K562 (cell line): ENCODE measurements around the gene COL23A1. TPM values are rescaled to one million over a fixed set of nuclear protein-coding genes. Genes with fewer than 3 reads are reported as not detected.

ENCODE experiments used
- CC2D1A ChIP-seq: fragments of 450-650 bp; IDR thresholded peaks from 2 replicates; pipeline ENCODE4 v1.6.1; 2017; ENCODE audit warnings: mild to moderate bottlenecking
- CGGBP1 ChIP-seq: fragments of 250-450 bp; sonication (Bioruptor Pico); IDR thresholded peaks from 2 replicates; pipeline ENCODE4 v1.9.0; 2021; ENCODE audit warnings: mild to moderate bottlenecking
- CREB1 ChIP-seq, 2 experiments: sonication (generic) in 1 of 2; formaldehyde crosslinking in 1 of 2; IDR thresholded peaks; 2 replicates each; pipeline versions ENCODE4 v1.6.1 to v1.8.0; 2012 to 2022; ENCODE audit warnings: inconsistent platforms in 1 of 2, mild to moderate bottlenecking in 1 of 2, missing genetic modification reagents in 1 of 2, moderate library complexity in 1 of 2
- CUX1 ChIP-seq: fragments of 200-800 bp; sonication (Bioruptor generic); IDR thresholded peaks from 2 replicates; pipeline ENCODE4 v1.6.1; 2016; ENCODE audit warnings: missing genetic modification characterization, missing compliant biosample characterization
- KAT8 ChIP-seq: fragments of 450-650 bp; IDR thresholded peaks from 2 replicates; pipeline ENCODE4 v1.6.1; 2016; ENCODE audit warnings: low read depth, mild to moderate bottlenecking
- NCOA2 ChIP-seq, 2 experiments: fragments of 450-650 bp; IDR thresholded peaks; 2 replicates each; pipeline ENCODE4 v1.6.1; 2018; ENCODE audit warnings: mild to moderate bottlenecking in 2 of 2, moderate library complexity in 1 of 2; ENCODE audit not compliant: partially characterized antibody in 2 of 2
- NR2C2 ChIP-seq, 2 experiments: fragments of 200-800 bp in 1 of 2; sonication (Bioruptor generic) in 1 of 2; sonication (generic) in 1 of 2; formaldehyde crosslinking in 1 of 2; IDR thresholded peaks; 2 replicates each; pipeline versions ENCODE4 v1.6.1 to v1.8.0; 2016 to 2022; ENCODE audit warnings: mild to moderate bottlenecking in 1 of 2, missing compliant biosample characterization in 1 of 2, missing genetic modification characterization in 1 of 2, missing genetic modification reagents in 1 of 2
- NR3C1 ChIP-seq: sonication (generic); formaldehyde crosslinking; IDR thresholded peaks from 2 replicates; pipeline ENCODE4 v1.8.1; 2022; ENCODE audit warnings: missing genetic modification reagents
- POLR2AphosphoS5 ChIP-seq: IDR thresholded peaks from 2 replicates; pipeline ENCODE4 v1.6.1; 2011; ENCODE audit warnings: mild to moderate bottlenecking, low read depth, low read length, moderate library complexity; ENCODE audit not compliant: control insufficient read depth, insufficient read depth
- POLR3G ChIP-seq: IDR thresholded peaks from 2 replicates; pipeline ENCODE4 v1.6.1; 2011; ENCODE audit not compliant: insufficient read length, insufficient replicate concordance; ENCODE audit errors: extremely low read depth
- RBM39 ChIP-seq: fragments of 200-400 bp; formaldehyde crosslinking; optimal IDR thresholded peaks from 2 replicates; pipeline ENCODE3; 2018; ENCODE audit warnings: low read depth, low read length
- SMARCC2 ChIP-seq: fragments of 450-650 bp; IDR thresholded peaks from 2 replicates; pipeline ENCODE4 v1.6.1; 2017; ENCODE audit warnings: antibody characterized with exemption, moderate library complexity, mild to moderate bottlenecking, low read depth
- SRSF1 ChIP-seq: fragments of 200-400 bp; formaldehyde crosslinking; IDR thresholded peaks from 2 replicates; pipeline ENCODE4 v1.6.1; 2017; ENCODE audit warnings: mild to moderate bottlenecking, low read depth, low read length, moderate library complexity
- TGIF2 ChIP-seq: sonication (generic); formaldehyde crosslinking; IDR thresholded peaks from 2 replicates; pipeline ENCODE4 v1.8.1; 2022; ENCODE audit warnings: mild to moderate bottlenecking, missing genetic modification reagents, moderate library complexity
- ZNF143 ChIP-seq: sonication (generic); formaldehyde crosslinking; IDR thresholded peaks from 2 replicates; pipeline ENCODE4 v1.9.0; 2022; ENCODE audit warnings: mild to moderate bottlenecking, missing genetic modification reagents
- ZNF217 ChIP-seq: sonication (generic); formaldehyde crosslinking; IDR thresholded peaks from 2 replicates; pipeline ENCODE4 v1.8.0; 2022; ENCODE audit warnings: mild to moderate bottlenecking, missing genetic modification reagents
- polyA plus RNA-seq, 8 experiments: library from polyadenylated mRNA; depleted of rRNA in 4 of 8; stranded (reverse) in 5 of 8; unstranded in 3 of 8; fragments of >200 nt; fragmentation: Nextera tagmentation in 2 of 8; fragmentation: Illumina TruSeq in 1 of 8; extraction: Ambion mirVana in 2 of 8; extraction: Trizol in 1 of 8; gene quantifications; 2 replicates each; pipeline versions ENCODE4 v1.2.1 to v1.2.3, GENCODE V29; 2011 to 2014; ENCODE audit warnings: inconsistent platforms in 1 of 8, missing spikeins in 1 of 8
- total RNA-seq, 7 experiments: library from RNA; depleted of rRNA in 6 of 7; stranded (reverse); fragments of >200 nt in 6 of 7; fragmentation: Illumina TruSeq in 2 of 7; extraction: Trizol in 2 of 7; gene quantifications; 2 replicates each; pipeline versions ENCODE4 v1.2.1 to v1.2.3, GENCODE V29; 2011 to 2021; ENCODE audit warnings: low replicate concordance in 1 of 7
- TF ChIP-seq, protein P1 (sequence below): fragments of 250-450 bp; sonication (Bioruptor Pico); IDR thresholded peaks from 2 replicates; pipeline ENCODE4 v1.4.0; 2020; ENCODE audit warnings: mild to moderate bottlenecking
- TF ChIP-seq, protein P2 (sequence below), 2 experiments: fragments of 450-650 bp in 1 of 2; sonication (generic) in 1 of 2; formaldehyde crosslinking; conservative IDR thresholded peaks; 2 replicates each; pipeline versions ENCODE4 v1.4.0 to v1.8.1; 2020 to 2022; ENCODE audit warnings: mild to moderate bottlenecking in 1 of 2, missing genetic modification reagents in 1 of 2

COL23A1 gene
- total and polyA plus RNA-seq, 9 of the 15 experiments (the other 6 are each of a cell fraction or from before 2014, with no cell fraction given) = 0.09 TPM; not detected in 8

DNA sequence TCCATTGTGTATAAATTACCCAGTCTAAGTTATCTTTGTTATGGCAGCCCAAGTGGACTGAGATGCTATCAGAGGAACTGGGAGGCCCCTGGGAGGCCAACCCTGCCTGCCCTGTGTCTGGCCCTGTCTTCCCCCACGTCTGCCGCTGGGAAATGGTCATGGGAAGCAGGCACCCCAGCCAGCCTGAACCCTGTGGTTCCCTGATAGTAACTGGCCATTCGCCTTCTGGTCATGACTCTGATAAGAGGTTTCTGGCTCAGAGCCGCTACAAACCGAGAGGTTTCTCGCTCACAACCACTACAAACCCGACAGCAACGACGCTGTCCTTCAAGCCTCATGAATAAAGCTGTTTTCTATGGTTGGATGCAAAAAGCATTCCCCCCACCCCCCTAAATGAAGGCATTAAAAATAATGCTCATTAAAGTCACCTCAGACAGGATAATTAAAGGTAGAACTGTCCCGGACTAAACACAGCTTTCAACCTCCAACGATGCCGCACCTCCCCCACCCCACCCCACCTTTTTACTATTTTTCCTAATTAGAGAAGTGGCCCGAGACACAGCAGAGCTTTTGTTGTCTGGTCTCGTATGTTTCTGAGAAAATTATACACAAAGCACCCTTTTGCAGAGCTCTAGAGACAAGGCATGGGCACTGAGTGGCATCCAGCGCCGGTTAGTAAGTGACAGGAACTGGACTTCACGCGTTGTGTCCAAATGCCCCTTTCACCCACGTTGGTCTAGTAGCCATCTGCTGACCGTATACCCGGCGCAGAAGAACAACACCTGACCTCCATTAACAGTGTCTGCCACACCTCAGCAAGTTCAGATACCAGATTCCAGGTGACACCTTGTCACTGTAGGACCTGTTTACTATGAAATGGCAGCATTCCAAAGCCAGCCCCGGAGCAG lies 140.8 kb downstream of the COL23A1 start (continued):
- TF ChIP-seq CUX1 (CRISPR knock-in tag) (peak; percentile 70; the same call in 1 of the 2 replicates), CREB1 (IDR thresholded peaks at IDR 0.05) (peak; percentile 65; the same call in 1 of the 2 replicates), CREB1 (CRISPR knock-in tag; IDR thresholded peaks at IDR 0.05) (no peak), TGIF2 (CRISPR knock-in tag) (no peak), NCOA2 (IDR thresholded peaks at IDR 0.05; ENCODE audit: partially characterized antibody in 2 of 2) (peak; percentile 88 to 90), RBM39 (no peak), KAT8 (no peak), ZNF217 (CRISPR knock-in tag) (no peak), POLR2AphosphoS5 (peak; percentile 93), CC2D1A (peak; percentile 97), NR2C2 (CRISPR knock-in tag; IDR thresholded peaks at IDR 0.05) (no peak), NR2C2 (tag; IDR thresholded peaks at IDR 0.05) (peak; percentile 54), CGGBP1 (CRISPR knock-in tag) (no peak), POLR3G (no peak), NR3C1 (CRISPR knock-in tag) (no peak), SMARCC2 (peak; percentile 95), SRSF1 (no peak), ZNF143 (no peak)
- TF ChIP-seq, protein P1, sequence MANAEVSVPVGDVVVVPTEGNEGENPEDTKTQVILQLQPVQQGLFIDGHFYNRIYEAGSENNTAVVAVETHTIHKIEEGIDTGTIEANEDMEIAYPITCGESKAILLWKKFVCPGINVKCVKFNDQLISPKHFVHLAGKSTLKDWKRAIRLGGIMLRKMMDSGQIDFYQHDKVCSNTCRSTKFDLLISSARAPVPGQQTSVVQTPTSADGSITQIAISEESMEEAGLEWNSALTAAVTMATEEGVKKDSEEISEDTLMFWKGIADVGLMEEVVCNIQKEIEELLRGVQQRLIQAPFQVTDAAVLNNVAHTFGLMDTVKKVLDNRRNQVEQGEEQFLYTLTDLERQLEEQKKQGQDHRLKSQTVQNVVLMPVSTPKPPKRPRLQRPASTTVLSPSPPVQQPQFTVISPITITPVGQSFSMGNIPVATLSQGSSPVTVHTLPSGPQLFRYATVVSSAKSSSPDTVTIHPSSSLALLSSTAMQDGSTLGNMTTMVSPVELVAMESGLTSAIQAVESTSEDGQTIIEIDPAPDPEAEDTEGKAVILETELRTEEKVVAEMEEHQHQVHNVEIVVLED (CRISPR knock-in tag) = no peak
- TF ChIP-seq, protein P2, sequence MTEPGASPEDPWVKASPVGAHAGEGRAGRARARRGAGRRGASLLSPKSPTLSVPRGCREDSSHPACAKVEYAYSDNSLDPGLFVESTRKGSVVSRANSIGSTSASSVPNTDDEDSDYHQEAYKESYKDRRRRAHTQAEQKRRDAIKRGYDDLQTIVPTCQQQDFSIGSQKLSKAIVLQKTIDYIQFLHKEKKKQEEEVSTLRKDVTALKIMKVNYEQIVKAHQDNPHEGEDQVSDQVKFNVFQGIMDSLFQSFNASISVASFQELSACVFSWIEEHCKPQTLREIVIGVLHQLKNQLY (CRISPR knock-in tag; conservative IDR thresholded peaks at IDR 0.05) = no peak
